GM12878 (cell line): ENCODE results near the gene JAGN1. TPM values are rescaled to one million over a fixed set of nuclear protein-coding genes. Genes with fewer than 3 reads are reported as not detected.
"Not testable (repeated sequence)": the region's sequence is repeated elsewhere in the genome, so short reads cannot be mapped to it uniquely, and the experiment has no call there.

Experiments used
- ATAC-seq: fragments of 200-7000 bp; cut with Tn5 transposase; 3 replicates; pipeline ENCODE4 v1.9.1; 2020; ENCODE audit warnings: mild to moderate bottlenecking, moderate library complexity
- BruUV-seq: library from RNA; stranded (reverse); fragments of 400-500 nt; replicated peaks from 2 replicates; lab custom pipeline; 2021; lab: Mats Ljungman, UMichigan
- CTCF ChIA-PET: fragments of 300-600 bp; sonication (Branson Sonifier 250); formaldehyde crosslinking; extraction: SDS; loops from one replicate; lab custom pipeline; 2021; ENCODE audit warnings: inconsistent platforms; lab: Yijun Ruan, JAX
- POLR2A ChIA-PET: fragments of 350-600 bp; formaldehyde crosslinking; extraction: SDS; loops from one replicate; lab custom pipeline; 2021; ENCODE audit warnings: inconsistent platforms; lab: Charles Lee
- RAD21 ChIA-PET: fragments of 300-600 bp; sonication (Branson Sonifier 250); formaldehyde crosslinking; loops from one replicate; lab custom pipeline; 2023; ENCODE audit warnings: antibody characterized with exemption; ENCODE audit not compliant: unreplicated experiment; lab: Charles Lee
- SMC1A ChIA-PET: fragments of 300-600 bp; sonication (Branson Sonifier 250); formaldehyde crosslinking; loops from one replicate; lab custom pipeline; 2023; ENCODE audit not compliant: unreplicated experiment, uncharacterized antibody; lab: Charles Lee
- DNase-seq: peaks from one replicate; pipeline ENCODE4 v3.0.0-alpha.2; 2011; ENCODE audit warnings: low read depth, low spot score
- FAIRE-seq: peaks from 3 replicates; lab custom pipeline; 2011; peaks lifted over from hg19 to GRCh38; lab: Jason Lieb, UNC
- H2AFZ ChIP-seq: 2 replicates; pipeline ENCODE4 v1.6.0; 2011; ENCODE audit warnings: low read depth, low read length, control low read depth; ENCODE audit not compliant: control insufficient read depth
- H3K27ac ChIP-seq: 2 replicates; pipeline ENCODE4 v1.5.1; 2011; ENCODE audit warnings: control low read depth; ENCODE audit not compliant: control insufficient read depth, insufficient read depth
- H3K27me3 ChIP-seq, 2 experiments: replicated peaks in 1 of 2; 2 replicates each; pipeline versions ENCODE4 v1.6.0 to v1.6.1; 2011; ENCODE audit warnings: low read length in 1 of 2; ENCODE audit not compliant: control insufficient read depth in 2 of 2, insufficient read depth in 2 of 2
- H3K36me3 ChIP-seq, 2 experiments: 2 replicates each; pipeline ENCODE4 v1.5.1; 2011; ENCODE audit warnings: low read length in 1 of 2; ENCODE audit not compliant: control insufficient read depth in 2 of 2, insufficient read depth in 2 of 2
- H3K4me1 ChIP-seq: 2 replicates; pipeline ENCODE4 v1.6.1; 2011; ENCODE audit warnings: mild to moderate bottlenecking, low read length, moderate library complexity, mixed read lengths; ENCODE audit not compliant: control insufficient read depth, insufficient read depth
- H3K4me2 ChIP-seq: 2 replicates; pipeline ENCODE4 v1.6.0; 2011; ENCODE audit warnings: control low read depth; ENCODE audit not compliant: control insufficient read depth, insufficient read depth
- H3K4me3 ChIP-seq: fragments of 200-600 bp; sonication (generic); 2 replicates; pipeline ENCODE4 v1.5.1; 2016
- H3K79me2 ChIP-seq: 2 replicates; pipeline ENCODE4 v1.6.0; 2011; ENCODE audit warnings: low read length; ENCODE audit not compliant: control insufficient read depth, insufficient read depth
- H3K9ac ChIP-seq: 2 replicates; pipeline ENCODE4 v1.8.0; 2011; ENCODE audit warnings: low read length, control low read depth, mixed read lengths; ENCODE audit not compliant: control insufficient read depth, insufficient read depth
- H3K9me3 ChIP-seq: replicated peaks from 3 replicates; pipeline ENCODE4 v1.5.1; 2011; ENCODE audit warnings: mild to moderate bottlenecking, low read length; ENCODE audit not compliant: control insufficient read depth, insufficient read depth
- H4K20me1 ChIP-seq: 2 replicates; pipeline ENCODE4 v1.6.0; 2011; ENCODE audit not compliant: control insufficient read depth, insufficient read depth
- BHLHE40 ChIP-seq, 2 experiments: fragments of 450-650 bp in 1 of 2; IDR thresholded peaks; 2 replicates each; pipeline ENCODE4 v1.6.1; 2011 to 2017; ENCODE audit warnings: low read depth in 2 of 2, borderline replicate concordance in 1 of 2, improper control_type of control experiment in 1 of 2, low read length in 1 of 2, mild to moderate bottlenecking in 1 of 2
- HDAC6 ChIP-seq: fragments of 200-600 bp; sonication (generic); IDR thresholded peaks from one replicate; pipeline ENCODE4 v1.8.0; 2017; ENCODE audit warnings: antibody characterized with exemption; ENCODE audit not compliant: unreplicated experiment
- JUNB ChIP-seq: IDR thresholded peaks from 2 replicates; pipeline ENCODE4 v1.6.1; 2016; ENCODE audit warnings: antibody characterized with exemption, mild to moderate bottlenecking
- MYB ChIP-seq: fragments of 150-350 bp; IDR thresholded peaks from 2 replicates; pipeline ENCODE4 v1.6.1; 2014; ENCODE audit warnings: mild to moderate bottlenecking, low read depth, low read length, borderline replicate concordance
- RELB ChIP-seq: fragments of 450-650 bp; IDR thresholded peaks from 2 replicates; pipeline ENCODE4 v1.6.1; 2017; ENCODE audit warnings: low read depth, mild to moderate bottlenecking, moderate library complexity
- RFX5 ChIP-seq: IDR thresholded peaks from 2 replicates; pipeline ENCODE4 v1.6.1; 2011; ENCODE audit warnings: low read depth, low read length, improper control_type of control experiment
- SMAD1 ChIP-seq: fragments of 450-650 bp; IDR thresholded peaks from 2 replicates; pipeline ENCODE4 v1.6.1; 2018; ENCODE audit warnings: mild to moderate bottlenecking, low read depth; ENCODE audit not compliant: partially characterized antibody
- SPI1 ChIP-seq: IDR thresholded peaks from 2 replicates; pipeline ENCODE4 v1.6.1; 2011; ENCODE audit warnings: low read depth, mild to moderate bottlenecking, low read length, moderate library complexity, borderline replicate concordance; ENCODE audit not compliant: insufficient read depth
- SUZ12 ChIP-seq: fragments of 200-600 bp; sonication (generic); IDR thresholded peaks from one replicate; pipeline ENCODE4 v1.6.1; 2018; ENCODE audit warnings: antibody characterized with exemption, mild to moderate bottlenecking; ENCODE audit not compliant: unreplicated experiment
- ZBTB40 ChIP-seq: fragments of 450-650 bp; IDR thresholded peaks from 2 replicates; pipeline ENCODE4 v1.6.1; 2016; ENCODE audit warnings: mild to moderate bottlenecking, moderate library complexity, borderline replicate concordance
- ZNF384 ChIP-seq: IDR thresholded peaks from 2 replicates; pipeline ENCODE4 v1.6.1; 2012; ENCODE audit warnings: low read depth, mild to moderate bottlenecking, low read length, improper control_type of control experiment, borderline replicate concordance
- WGBS: methylation state at CpG from one replicate; pipeline ENCODE4 v1.1.6; 2016; ENCODE audit warnings: low lambda C conversion rate; ENCODE audit not compliant: insufficient replicate concordance, insufficient coverage; ENCODE audit errors: missing lambda C conversion rate; 5-methylcytosine and 5-hydroxymethylcytosine counted together
- in situ Hi-C: fragments of 300-500 bp; cut with MboI; formaldehyde crosslinking; loops from 9 replicates; pipeline ENCODE4 v1.14.3; 2018; ENCODE audit warnings: mixed read lengths
- intact Hi-C: fragments of 100-400 bp; cut with micrococcal nuclease; formaldehyde crosslinking; loops from one replicate; pipeline ENCODE4 v1.14.2; 2022; ENCODE audit not compliant: unreplicated experiment
- polyA plus RNA-seq, 11 experiments: library from polyadenylated mRNA; depleted of rRNA in 4 of 11; unstranded in 6 of 11; stranded (reverse) in 5 of 11; fragments of >200 nt; fragmentation: Nextera tagmentation in 4 of 11; fragmentation: Illumina TruSeq in 1 of 11; extraction: Ambion mirVana in 4 of 11; extraction: Trizol in 1 of 11; gene quantifications; 1 replicate in 1 of 11; 2 replicates in 10 of 11; pipeline versions ENCODE4 v1.2.1 to v1.2.3, GENCODE V29; 2011 to 2016; ENCODE audit warnings: inconsistent platforms in 2 of 11, missing spikeins in 2 of 11, low read depth in 1 of 11
- total RNA-seq, 4 experiments: library from RNA; depleted of rRNA in 3 of 4; stranded (reverse); fragments of >200 nt in 3 of 4; fragmentation: Illumina TruSeq in 1 of 4; extraction: Trizol in 1 of 4; gene quantifications; 2 replicates each; pipeline versions ENCODE4 v1.2.1 to v1.2.3, GENCODE V29; 2013 to 2021

JAGN1 gene
- total and polyA plus RNA-seq, 10 of the 15 experiments (the other 5 are each of a cell fraction or from before 2014, with no cell fraction given) = 23.3 to 56.0 (median 35.4) TPM

GRCh38 chr3:9852528-9852927, 37.9 kb upstream of the JAGN1 start:
- no peak for FAIRE-seq
- no peak for ATAC-seq
- H3K36me3 ChIP-seq = no peaks in the 10 kb centered on the region
- no peak for DNase-seq
- TF ChIP-seq SPI1 (no peak), JUNB (no peak), SUZ12 (no peak), MYB (no peak), SMAD1 (no peak), ZBTB40 (no peak), BHLHE40 (IDR thresholded peaks at IDR 0.05; ENCODE audit: borderline replicate concordance in 1 of 2, low read depth in 2 of 2, low read length in 1 of 2) (no peak), RFX5 (no peak), ZNF384 (no peak), RELB (no peak), HDAC6 (no peak)
- H3K27me3 ChIP-seq = no peaks in the 10 kb centered on the region; a peak in 1 of 4 replicates
- no peak overlapping the region for H2AFZ ChIP-seq
- WGBS = 45% methylated on average over 6 of the region's 6 CpGs
- in situ Hi-C loops = no loop called here
- SMC1A ChIA-PET = interaction anchor here (1.2 to 1.4 kb wide), 2 partner anchors 80 to 469 kb away, joined by 4 to 6 read pairs; no protein-coding TSS in a partner anchor
- no TSS peak for BruUV-seq
- intact Hi-C loops = no loop called here
- no peak overlapping the region for H3K27ac ChIP-seq
- no peaks in the 10 kb centered on the region for H3K79me2 ChIP-seq
- H3K9me3 ChIP-seq = no peaks in the 10 kb centered on the region
- H3K4me1 ChIP-seq = no peaks in the 10 kb centered on the region
- H3K4me2 ChIP-seq = no peak overlapping the region
- POLR2A ChIA-PET = no interaction called here
- no peak overlapping the region for H3K9ac ChIP-seq
- H3K4me3 ChIP-seq = no peak overlapping the region
- H4K20me1 ChIP-seq = no peaks in the 10 kb centered on the region
- RAD21 ChIA-PET = no interaction called here
- CTCF ChIA-PET = interaction anchor here (0.8 to 2.0 kb wide), 3 partner anchors 12 to 79 kb away, joined by 3 to 9 read pairs (median 3); no protein-coding TSS in a partner anchor

GRCh38 chr3:9854291-9854940, 36.0 kb upstream of the JAGN1 start:
- CTCF ChIA-PET = interaction anchor here (0.7 to 0.8 kb wide), 2 partner anchors 77 to 468 kb away, joined by 3 to 4 read pairs; no protein-coding TSS in a partner anchor
- SMC1A ChIA-PET = interaction anchor here (1.0 kb wide), 1 partner anchor 37 kb away, joined by 4 read pairs; the partner anchor contains the start of gene JAGN1
- H3K27ac ChIP-seq, DNase-seq, H3K27me3 ChIP-seq, H3K4me3 ChIP-seq, RAD21 ChIA-PET, FAIRE-seq, in situ Hi-C loops, H3K4me2 ChIP-seq, H3K36me3 ChIP-seq, H3K79me2 ChIP-seq, H2AFZ ChIP-seq, BruUV-seq, H3K4me1 ChIP-seq, POLR2A ChIA-PET, H4K20me1 ChIP-seq, intact Hi-C loops, H3K9me3 ChIP-seq, ATAC-seq, H3K9ac ChIP-seq: not testable (repeated sequence)
- 70% methylated on average over 11 of the region's 11 CpGs for WGBS
